HG03280 (cell line): ENCODE results near the gene ZSWIM1.
"Not testable (repeated sequence)": the region's sequence is repeated elsewhere in the genome, so short reads cannot be mapped to it uniquely, and the experiment has no call there.

ENCODE experiments used
- ATAC-seq: cut with Tn5 transposase; IDR thresholded peaks from one replicate; pipeline ENCODE4 v1.9.1; 2021; ENCODE audit warnings: mild to moderate bottlenecking, moderate library complexity; ENCODE audit not compliant: unreplicated experiment

Gene ZSWIM1

DNA sequence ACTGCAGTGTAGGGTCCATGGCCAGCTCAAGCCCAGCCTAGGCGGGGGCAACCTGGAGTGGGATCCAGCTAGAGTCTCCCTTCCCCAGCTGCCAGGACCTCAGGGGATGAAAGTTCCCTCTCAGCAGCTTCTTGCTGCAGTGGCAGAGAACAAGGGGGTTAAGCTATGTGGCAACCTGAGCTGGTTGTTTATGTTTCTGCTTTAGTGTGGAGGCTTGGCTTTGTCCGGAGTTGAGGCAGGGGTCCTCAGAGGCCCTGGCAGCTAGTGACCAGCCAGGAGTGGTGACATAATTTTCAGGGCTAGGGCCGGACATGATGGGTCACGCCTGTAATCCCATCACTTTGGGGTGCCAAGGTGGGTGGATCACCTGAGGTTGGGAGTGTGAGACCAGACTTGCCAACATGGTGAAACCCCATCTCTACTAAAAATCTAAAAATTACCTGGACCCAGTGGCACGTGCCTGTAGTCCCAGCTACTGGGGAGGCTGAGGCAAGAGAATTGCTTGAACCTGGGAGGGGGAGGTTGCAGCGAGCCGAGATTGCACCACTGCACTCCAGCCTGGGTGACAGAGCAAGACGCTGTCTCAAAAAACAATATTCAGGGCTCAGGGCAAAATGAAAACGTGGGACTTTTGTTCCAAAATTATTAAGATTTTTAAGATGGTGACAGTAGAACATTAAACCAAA, 44.9 kb downstream of the ZSWIM1 start:
- ATAC-seq: no peak

DNA sequence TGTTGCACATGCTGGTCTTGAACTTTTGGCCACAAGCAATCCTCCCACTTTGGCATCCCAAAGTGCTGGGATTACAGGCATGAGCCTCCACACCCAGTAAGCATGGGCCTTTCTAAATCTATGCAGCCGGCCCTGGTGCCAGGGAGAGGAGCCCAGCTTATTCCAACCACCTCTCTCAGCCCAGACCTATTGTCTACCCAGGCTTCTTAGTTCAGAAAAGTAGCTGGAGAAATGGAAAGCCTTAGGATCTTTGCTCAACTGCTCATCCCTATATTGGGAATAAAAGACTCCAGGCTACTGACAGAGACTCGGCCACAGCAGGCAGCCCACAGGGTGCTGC, 45.7 kb downstream of the ZSWIM1 start:
- no peak for ATAC-seq

DNA sequence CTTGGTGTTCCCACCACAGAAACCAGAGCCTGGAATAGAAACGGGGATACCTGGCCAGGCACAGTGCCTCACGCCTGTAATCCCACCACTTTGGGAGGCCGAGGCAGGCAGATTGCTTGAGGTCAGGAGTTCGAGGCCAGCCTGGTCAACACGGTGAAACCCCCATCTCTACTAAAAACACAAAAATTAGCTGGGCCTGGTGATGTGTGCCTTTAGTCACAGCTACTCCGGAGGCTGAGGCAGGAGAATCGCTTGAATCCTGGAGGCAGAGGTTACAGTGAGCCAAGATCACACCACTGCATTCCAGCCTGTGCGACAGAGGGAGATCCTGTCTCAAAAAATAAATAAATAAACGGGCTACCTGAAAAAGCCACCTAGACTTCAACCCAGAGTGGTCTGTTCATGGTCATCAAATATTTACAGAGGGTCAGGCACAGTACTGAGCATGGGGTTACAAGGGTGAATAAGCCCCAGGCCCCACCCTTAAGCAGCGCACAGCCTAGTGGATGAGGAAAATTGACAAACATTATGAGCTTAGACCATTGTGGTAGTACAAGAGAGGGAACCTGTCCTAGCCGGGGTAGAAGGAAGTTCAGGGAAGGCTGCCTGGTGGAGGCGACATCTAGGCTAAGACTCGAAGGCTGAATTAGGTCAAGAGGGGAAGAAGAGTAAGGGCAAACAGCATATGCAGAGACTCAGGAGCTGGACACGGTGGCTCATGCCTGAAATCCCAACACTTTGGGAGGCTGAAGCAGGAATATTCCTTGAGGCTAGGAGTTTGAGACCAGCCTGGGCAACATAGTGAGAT, 46.2 kb downstream of the ZSWIM1 start:
- ATAC-seq: no peak

DNA sequence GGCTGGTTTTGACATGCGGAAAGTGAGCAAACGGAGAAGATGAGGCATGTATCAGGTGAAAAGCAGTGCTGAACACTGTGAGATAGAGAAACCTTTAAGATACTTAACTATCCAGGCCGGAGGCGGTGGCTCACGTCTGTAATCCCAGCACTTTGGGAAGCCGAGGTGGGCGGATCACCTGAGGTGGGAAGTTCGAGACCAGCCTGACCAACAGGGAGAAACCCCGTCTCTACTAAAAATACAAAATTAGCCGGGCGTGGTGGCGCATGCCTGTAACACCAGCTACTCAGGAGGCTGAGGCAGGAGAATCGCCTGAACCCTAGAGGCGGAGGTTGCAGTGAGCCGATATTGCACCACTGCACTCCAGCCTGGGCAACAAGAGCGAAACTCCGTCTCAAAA, 50.7 kb downstream of the ZSWIM1 start:
- not testable (repeated sequence) for ATAC-seq

DNA sequence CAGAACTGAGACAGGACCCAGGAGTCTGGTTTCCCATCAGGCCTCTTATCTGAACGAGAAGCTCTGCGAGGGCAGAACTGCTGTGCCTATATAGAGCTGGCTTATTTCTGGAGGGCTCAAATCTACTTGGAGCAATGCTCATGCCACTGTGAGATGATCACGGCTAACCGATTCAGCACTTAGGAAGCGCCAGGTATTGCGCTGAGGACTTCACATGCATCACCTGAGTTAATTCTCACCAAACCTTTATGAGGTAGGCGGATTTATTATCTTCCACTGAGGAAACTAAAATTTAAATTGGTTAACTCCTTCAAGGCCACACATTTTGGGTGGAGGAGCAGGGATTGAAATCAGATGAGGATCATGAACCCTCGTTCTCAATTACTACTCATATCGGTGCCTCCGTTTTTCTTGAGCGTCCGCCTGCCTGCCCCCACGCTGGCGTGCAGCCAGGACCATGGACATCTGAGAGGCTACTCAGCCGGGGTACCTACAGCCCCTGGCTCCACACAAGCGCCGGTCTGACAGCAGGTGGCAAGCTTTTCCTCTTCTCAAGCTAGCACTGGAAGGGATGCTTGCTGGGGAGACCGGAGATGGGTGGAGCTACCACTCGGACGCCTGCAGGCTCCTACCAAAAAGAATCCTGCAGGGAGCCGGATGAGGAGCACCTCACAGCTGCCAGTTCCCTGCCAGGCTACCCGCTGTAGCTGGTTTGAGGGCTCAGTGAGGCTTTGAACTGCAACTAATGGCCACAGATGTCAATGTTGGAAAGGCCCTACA, 52.4 kb downstream of the ZSWIM1 start:
- ATAC-seq: no peak

DNA sequence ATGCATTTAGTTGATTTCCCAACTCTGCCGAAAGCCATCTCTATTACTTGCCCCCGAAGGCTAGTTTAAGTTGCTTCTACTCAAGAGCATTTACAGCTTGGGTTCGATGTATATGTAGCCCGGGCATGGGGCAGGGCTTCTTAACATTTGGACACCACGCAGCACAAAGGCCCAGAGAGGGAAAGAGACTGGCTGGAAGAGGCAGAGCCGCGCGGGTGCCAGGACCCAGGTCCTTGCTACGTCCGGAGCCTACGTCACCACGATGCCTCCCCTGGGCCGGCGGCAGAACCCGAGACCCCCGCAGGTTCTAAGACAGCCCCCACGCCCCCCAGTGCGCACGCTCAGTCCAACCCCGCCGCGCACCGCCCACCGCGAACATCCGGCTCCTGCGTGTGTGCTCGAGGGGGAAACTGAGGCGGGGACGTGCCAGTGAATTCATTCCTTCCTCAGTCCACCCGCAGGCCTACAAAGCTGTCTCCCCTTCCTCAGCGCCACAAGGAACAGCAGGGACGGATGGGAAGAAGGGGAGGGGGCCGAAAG, 53.1 kb downstream of the ZSWIM1 start:
- peak; percentile 1 for ATAC-seq
